MCF 10A (cell line): Measurements from ENCODE around the gene CDK16. TPM values are rescaled to one million over a fixed set of nuclear protein-coding genes. Genes with fewer than 3 reads are reported as not detected.

Source experiments
- BruUV-seq: library from RNA; stranded (reverse); fragments of 400-500 nt; replicated peaks from 2 replicates; lab custom pipeline; 2021; lab: Mats Ljungman, UMichigan
- CTCF ChIA-PET: fragments of 300-600 bp; sonication (Branson Sonifier 250); formaldehyde crosslinking; extraction: SDS; loops from one replicate; lab custom pipeline; 2021; ENCODE audit warnings: antibody characterized with exemption, inconsistent platforms; lab: Yijun Ruan, JAX
- POLR2A ChIA-PET: fragments of 300-600, 350-650 bp; sonication (Branson Sonifier 250); formaldehyde crosslinking; extraction: SDS; loops from one replicate; lab custom pipeline; 2020; ENCODE audit warnings: antibody characterized with exemption, inconsistent platforms; lab: Yijun Ruan, JAX
- DNase-seq: peaks from one replicate; pipeline ENCODE4 v3.0.0-alpha.2; 2018; ENCODE audit not compliant: unreplicated experiment
- H3K27ac Mint-ChIP-seq: one replicate; pipeline ENCODE4 v1.8.0; 2022; ENCODE audit warnings: mild to moderate bottlenecking, low read depth, mixed read lengths; ENCODE audit not compliant: unreplicated experiment
- H3K27me3 Mint-ChIP-seq: one replicate; pipeline ENCODE4 v1.8.0; 2022; ENCODE audit warnings: mixed read lengths; ENCODE audit not compliant: insufficient read depth, unreplicated experiment
- H3K36me3 Mint-ChIP-seq: one replicate; pipeline ENCODE4 v1.8.0; 2022; ENCODE audit warnings: mild to moderate bottlenecking, moderate library complexity, mixed read lengths; ENCODE audit not compliant: insufficient read depth, unreplicated experiment
- H3K4me1 Mint-ChIP-seq: one replicate; pipeline ENCODE4 v1.8.0; 2022; ENCODE audit warnings: mixed read lengths; ENCODE audit not compliant: insufficient read depth, unreplicated experiment
- H3K4me3 Mint-ChIP-seq: one replicate; pipeline ENCODE4 v1.8.0; 2022; ENCODE audit warnings: mild to moderate bottlenecking, moderate library complexity, mixed read lengths; ENCODE audit not compliant: unreplicated experiment
- H3K9me3 Mint-ChIP-seq: one replicate; pipeline ENCODE4 v1.8.0; 2022; ENCODE audit warnings: mixed read lengths; ENCODE audit not compliant: unreplicated experiment
- intact Hi-C: fragments of 100-400 bp; cut with micrococcal nuclease; formaldehyde crosslinking; loops from 2 replicates; pipeline ENCODE4 v1.14.1; 2022
- total RNA-seq: library from RNA; stranded (reverse); gene quantifications from 2 replicates; pipeline ENCODE4 v1.2.3, GENCODE V29; 2022
- TF ChIP-seq, protein P1 (sequence below): fragments of 200-600 bp; IDR thresholded peaks from one replicate; pipeline ENCODE4 v1.8.0; 2022; ENCODE audit warnings: antibody characterized with exemption, mild to moderate bottlenecking; ENCODE audit not compliant: unreplicated experiment

CDK16 gene
- total RNA-seq, 1 experiment from 2014 or later: 138 TPM

DNA sequence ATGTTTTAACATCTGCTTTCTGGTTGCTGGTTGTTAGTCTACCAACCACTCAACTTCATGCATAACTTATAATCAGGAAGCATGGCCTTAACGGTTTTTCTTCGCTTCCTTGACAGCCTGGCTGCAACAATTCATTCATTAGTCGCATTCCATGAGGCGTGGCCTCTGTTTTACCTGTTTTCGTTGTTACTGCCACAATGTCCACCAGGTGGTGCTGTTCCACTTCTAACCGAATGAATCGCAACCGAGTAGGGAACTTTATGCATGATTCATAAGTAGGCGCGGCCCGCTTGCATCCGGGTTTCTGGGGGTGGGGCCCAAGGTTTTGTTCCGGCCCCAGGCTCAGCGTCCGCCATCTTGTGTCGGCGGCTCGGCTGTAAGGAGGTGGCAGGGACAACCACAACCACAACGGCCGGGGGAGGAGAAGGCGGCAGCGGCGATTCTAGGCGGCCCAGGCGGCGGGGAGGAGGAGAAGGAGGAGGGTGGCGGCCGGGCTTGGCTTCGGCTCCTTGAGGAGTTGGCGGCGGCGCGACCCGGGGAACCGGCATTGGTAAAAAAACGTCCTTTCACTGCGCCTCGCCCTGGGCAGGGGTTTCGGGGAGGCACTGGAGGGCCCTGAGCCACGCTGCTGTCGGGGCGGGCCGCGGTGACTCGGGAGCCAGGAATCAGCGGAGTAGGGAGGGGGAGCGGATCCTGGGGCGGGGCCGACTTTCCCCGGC, 24.8 kb upstream of the CDK16 start, which contains the start of gene UBA1:
TSS of gene UBA1 (plus strand) at position 355 of the 719 bp plus-strand sequence. CDS start 4,974 bp downstream, outside the sequence.
- peaks cover 28% of the 10 kb centered on the region for H3K4me1 Mint-ChIP-seq
- CTCF ChIA-PET: interaction anchor here (1.1 to 3.0 kb wide), 4 partner anchors 12 to 191 kb away, joined by 4 to 14 read pairs (median 6); no protein-coding TSS in a partner anchor

DNA sequence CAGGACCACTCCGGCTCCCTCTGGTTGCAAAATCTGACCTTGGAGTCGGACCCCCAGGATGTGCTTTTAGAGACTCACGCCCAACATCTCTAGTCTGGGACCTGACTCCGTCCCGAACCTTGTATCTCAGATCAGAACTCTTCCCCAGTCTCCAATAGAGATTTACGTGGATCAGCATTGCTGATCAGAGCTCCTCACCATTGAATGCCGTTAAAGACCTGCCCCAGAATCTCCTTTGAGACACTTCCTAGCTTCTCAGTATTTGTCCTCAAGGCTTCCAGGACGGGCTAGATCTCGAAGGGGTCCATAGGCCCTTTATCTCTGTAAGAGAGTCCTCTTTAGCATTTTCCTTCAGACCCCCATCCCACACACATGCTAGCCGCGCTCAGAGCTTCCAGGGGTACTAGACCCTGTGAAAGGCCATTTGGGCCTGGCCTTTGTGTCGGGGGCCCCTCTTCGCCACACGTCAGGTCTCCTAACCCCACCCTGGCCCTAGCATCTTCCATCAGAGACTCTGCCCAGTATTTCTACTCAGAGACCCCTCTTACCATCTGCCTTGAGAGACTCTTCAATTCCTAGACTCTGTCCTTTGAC, 24.2 kb upstream of the CDK16 start:
- CTCF ChIA-PET: interaction anchor here (0.6 to 1.9 kb wide), 4 partner anchors 15 to 191 kb away, joined by 3 to 6 read pairs (median 4); no protein-coding TSS in a partner anchor
- BruUV-seq: TSS peak; percentile 51
- Mint-ChIP-seq H3K9me3 (no peaks in the 10 kb centered on the region), H3K4me1 (peaks cover 28% of the 10 kb centered on the region), H3K27me3 (no peaks in the 10 kb centered on the region), H3K36me3 (peaks cover 18% of the 10 kb centered on the region), H3K4me3 (peak overlapping the region; percentile 98), H3K27ac (peak overlapping the region; percentile 99)
- intact Hi-C loops: loop anchor here (5.0 to 10.0 kb wide), 2 partner anchors 288 to 831 kb away; partner anchors contain the start of gene ZNF41
- DNase-seq: no peak
- TF ChIP-seq, protein P1, sequence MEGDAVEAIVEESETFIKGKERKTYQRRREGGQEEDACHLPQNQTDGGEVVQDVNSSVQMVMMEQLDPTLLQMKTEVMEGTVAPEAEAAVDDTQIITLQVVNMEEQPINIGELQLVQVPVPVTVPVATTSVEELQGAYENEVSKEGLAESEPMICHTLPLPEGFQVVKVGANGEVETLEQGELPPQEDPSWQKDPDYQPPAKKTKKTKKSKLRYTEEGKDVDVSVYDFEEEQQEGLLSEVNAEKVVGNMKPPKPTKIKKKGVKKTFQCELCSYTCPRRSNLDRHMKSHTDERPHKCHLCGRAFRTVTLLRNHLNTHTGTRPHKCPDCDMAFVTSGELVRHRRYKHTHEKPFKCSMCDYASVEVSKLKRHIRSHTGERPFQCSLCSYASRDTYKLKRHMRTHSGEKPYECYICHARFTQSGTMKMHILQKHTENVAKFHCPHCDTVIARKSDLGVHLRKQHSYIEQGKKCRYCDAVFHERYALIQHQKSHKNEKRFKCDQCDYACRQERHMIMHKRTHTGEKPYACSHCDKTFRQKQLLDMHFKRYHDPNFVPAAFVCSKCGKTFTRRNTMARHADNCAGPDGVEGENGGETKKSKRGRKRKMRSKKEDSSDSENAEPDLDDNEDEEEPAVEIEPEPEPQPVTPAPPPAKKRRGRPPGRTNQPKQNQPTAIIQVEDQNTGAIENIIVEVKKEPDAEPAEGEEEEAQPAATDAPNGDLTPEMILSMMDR: no peak
- POLR2A ChIA-PET: interaction anchor here (0.9 to 2.7 kb wide), 7 partner anchors 11 to 289 kb away, joined by 3 to 12 read pairs (median 3); partner anchors contain the start of genes CDK16, NDUFB11, RBM10 and USP11

More for the DNA sequence above, 24.8 kb upstream of the CDK16 start, which contains the start of gene UBA1:
- TF ChIP-seq, protein P1: peak; percentile 60
- POLR2A ChIA-PET: interaction anchor here (1.2 to 1.9 kb wide), 4 partner anchors 24 to 190 kb away, joined by 3 to 12 read pairs (median 4); partner anchors contain the start of genes CDK16 and USP11
- intact Hi-C loops: loop anchor here (1.0 to 10.0 kb wide), 7 partner anchors 24 to 831 kb away; partner anchors contain the start of gene ZNF41
- peak within 1 kb of the TSS; percentile 98 for H3K4me3 Mint-ChIP-seq
- peaks cover 4% of the 10 kb centered on the region for H3K27me3 Mint-ChIP-seq
- peaks cover 12% of the 10 kb centered on the region for H3K36me3 Mint-ChIP-seq
- H3K9me3 Mint-ChIP-seq: no peaks in the 10 kb centered on the region
- peak; percentile 99 for DNase-seq
- H3K27ac Mint-ChIP-seq: peak within 1 kb of the TSS; percentile 99
- no TSS peak for BruUV-seq

DNA sequence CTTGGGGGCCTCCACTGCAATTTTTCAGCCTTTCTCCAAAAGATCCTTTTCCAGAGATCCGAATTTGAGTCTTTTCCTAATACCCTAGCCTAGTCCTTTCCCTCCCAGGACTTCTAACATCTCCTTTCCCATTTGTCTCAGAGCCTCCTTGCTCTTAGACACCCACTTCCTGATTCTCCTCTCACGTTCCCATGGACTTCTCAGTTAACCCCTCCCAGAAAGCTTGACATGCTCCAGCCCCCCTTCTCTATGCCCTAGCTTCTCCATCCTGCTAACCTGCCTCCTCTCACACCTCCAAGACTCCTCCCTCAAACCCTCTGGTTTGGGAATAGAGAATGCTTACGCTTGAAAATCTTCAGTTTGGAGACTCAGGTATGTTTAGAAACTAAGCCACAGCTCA, 22.4 kb upstream of the CDK16 start:
- TF ChIP-seq, protein P1: no peak
- BruUV-seq: no TSS peak
- DNase-seq: no peak
- intact Hi-C loops: loop anchor here (10.0 kb wide), 1 partner anchor 829 kb away; no protein-coding TSS in a partner anchor
- Mint-ChIP-seq H3K27me3 (no peaks in the 10 kb centered on the region), H3K27ac (peak overlapping the region; percentile 50), H3K4me1 (peaks cover 28% of the 10 kb centered on the region), H3K9me3 (no peaks in the 10 kb centered on the region), H3K4me3 (peak overlapping the region; percentile 98), H3K36me3 (peaks cover 35% of the 10 kb centered on the region)
- CTCF ChIA-PET: interaction anchor here (0.6 to 1.0 kb wide), 2 partner anchors 31 to 774 kb away, joined by 3 to 4 read pairs; no protein-coding TSS in a partner anchor
- POLR2A ChIA-PET: interaction anchor here (0.6 to 2.7 kb wide), 4 partner anchors 11 to 1721 kb away, joined by 3 to 9 read pairs (median 6); partner anchors contain the start of genes NDUFB11 and RBM10
